Prostate gland (tissue), 2 donors: ENCODE measurements around the gene GRN. TPM values are rescaled to one million over a fixed set of nuclear protein-coding genes. Genes with fewer than 3 reads are reported as not detected.

Experiments used
- DNase-seq: peaks from one replicate; pipeline ENCODE4 v3.0.0-alpha.2; 2019; ENCODE audit warnings: low spot score
- H3K27ac ChIP-seq, 2 donors: fragments of 200-600 bp; sonication (generic); 2 replicates each; pipeline ENCODE4 v1.5.1; 2017 to 2019
- H3K27me3 ChIP-seq: fragments of 200-600 bp; sonication (generic); replicated peaks from 2 replicates; pipeline ENCODE4 v1.5.1; 2019; ENCODE audit not compliant: insufficient read depth
- H3K36me3 ChIP-seq, 2 donors: fragments of 200-600 bp; sonication (generic); 1 replicate in 1 of 2; 2 replicates in 1 of 2; pipeline versions ENCODE4 v1.5.1 to v1.8.1; 2017 to 2019
- H3K4me1 ChIP-seq: fragments of 200-600 bp; sonication (generic); replicated peaks from 2 replicates; pipeline ENCODE4 v1.5.1; 2019
- H3K4me3 ChIP-seq, 2 donors: fragments of 200-600 bp; sonication (generic); 2 replicates each; pipeline ENCODE4 v1.5.1; 2017 to 2019
- H3K9me3 ChIP-seq: fragments of 200-600 bp; sonication (generic); 2 replicates; pipeline ENCODE4 v1.5.1; 2017
- CTCF ChIP-seq, 4 experiments: fragments of 200-600 bp in 2 of 4; fragments of 450-650 bp in 2 of 4; sonication (generic) in 2 of 4; IDR thresholded peaks; 1 replicate in 3 of 4; 2 replicates in 1 of 4; pipeline ENCODE4 v1.5.1; 2016 to 2019; ENCODE audit warnings: antibody characterized with exemption in 4 of 4, mild to moderate bottlenecking in 2 of 4, moderate library complexity in 2 of 4
- POLR2A ChIP-seq: fragments of 450-650 bp; IDR thresholded peaks from one replicate; pipeline ENCODE4 v1.6.1; 2016; ENCODE audit warnings: antibody characterized with exemption, mild to moderate bottlenecking
- POLR2AphosphoS5 ChIP-seq: sonication (generic); formaldehyde crosslinking; IDR thresholded peaks from one replicate; pipeline ENCODE4 v1.6.1; 2017; ENCODE audit warnings: antibody characterized with exemption
- WGBS: methylation state at CpG from one replicate; pipeline ENCODE4 v1.1.5; 2018; 5-methylcytosine and 5-hydroxymethylcytosine counted together
- intact Hi-C: fragments of 100-400 bp; cut with DNase I; formaldehyde crosslinking; loops from one replicate; pipeline ENCODE4 v1.14.2; 2022
- total RNA-seq, 2 donors: library from RNA; depleted of rRNA; stranded (reverse); fragments of >200 nt; gene quantifications; one replicate each; pipeline ENCODE4 v1.1.0, GENCODE V29; 2016

GRN gene
- total RNA-seq, 2 donors from 2014 or later = 319 to 404 TPM

GRCh38 chr17:44320066-44320465 is 25.0 kb upstream of the GRN start:
- intact Hi-C loops = no loop called here
- Histone ChIP-seq H3K4me1 (peaks cover 6% of the 10 kb centered on the region), H3K27ac (no peak overlapping the region), H3K9me3 (no peaks in the 10 kb centered on the region), H3K4me3 (no peak overlapping the region), H3K27me3 (no peaks in the 10 kb centered on the region), H3K36me3 (peaks cover 8 to 21% of the 10 kb centered on the region in 2 donors)
- no peak for TF ChIP-seq POLR2AphosphoS5
- DNase-seq = no peak
- WGBS = 82% methylated on average over 18 of the region's 18 CpGs

- H3K27me3 ChIP-seq = no peaks in the 10 kb centered on the region
- peaks cover 6% of the 10 kb centered on the region for H3K4me1 ChIP-seq
- intact Hi-C loops = no loop called here
- WGBS = 91% methylated on average over 21 of the region's 21 CpGs
- no peak for DNase-seq
- no peaks in the 10 kb centered on the region for H3K9me3 ChIP-seq
- no peak overlapping the region for H3K4me3 ChIP-seq
- no peak for TF ChIP-seq POLR2AphosphoS5
- no peak for TF ChIP-seq CTCF (IDR thresholded peaks at IDR 0.05)
- no peak for TF ChIP-seq POLR2A
- peaks cover 8 to 21% of the 10 kb centered on the region in 2 donors for H3K36me3 ChIP-seq
- no peak overlapping the region for H3K27ac ChIP-seq
Measured at GRCh38 chr17:44321246-44322120, 23.6 kb upstream of the GRN start.

- intact Hi-C loops = no loop called here
- H3K4me3 ChIP-seq = no peak overlapping the region
- H3K9me3 ChIP-seq = no peaks in the 10 kb centered on the region
- DNase-seq = no peak
- H3K27ac ChIP-seq = no peak overlapping the region
- TF ChIP-seq CTCF (IDR thresholded peaks at IDR 0.05) (no peak), POLR2AphosphoS5 (no peak), POLR2A (no peak)
- H3K4me1 ChIP-seq = peaks cover 6% of the 10 kb centered on the region
- H3K27me3 ChIP-seq = no peaks in the 10 kb centered on the region
- peaks cover 8 to 21% of the 10 kb centered on the region in 2 donors for H3K36me3 ChIP-seq
- WGBS = 88% methylated on average over 11 of the region's 11 CpGs
Measured at GRCh38 chr17:44322236-44322895, 22.7 kb upstream of the GRN start.

GRCh38 chr17:44323359-44324091 is 21.6 kb upstream of the GRN start:
- Histone ChIP-seq H3K27ac (no peak overlapping the region), H3K9me3 (no peaks in the 10 kb centered on the region), H3K36me3 (peaks cover 8 to 21% of the 10 kb centered on the region in 2 donors), H3K4me3 (peak overlapping the region; percentile 98 to 99), H3K4me1 (peaks cover 6% of the 10 kb centered on the region), H3K27me3 (no peaks in the 10 kb centered on the region)
- TF ChIP-seq CTCF (IDR thresholded peaks at IDR 0.05) (no peak), POLR2A (no peak), POLR2AphosphoS5 (no peak)
- 67% methylated on average over 27 of the region's 27 CpGs for WGBS
- DNase-seq = no peak
- intact Hi-C loops = loop anchor here (2.0 kb wide), 1 partner anchor 21 kb away; the partner anchor contains the start of gene GRN

GRCh38 chr17:44324092-44324570 is 21.0 kb upstream of the GRN start:
- Histone ChIP-seq H3K9me3 (no peaks in the 10 kb centered on the region), H3K4me1 (peaks cover 6% of the 10 kb centered on the region), H3K27me3 (no peaks in the 10 kb centered on the region), H3K4me3 (peak overlapping the region; percentile 98 to 99), H3K27ac (peak overlapping the region; percentile 92 to 93), H3K36me3 (peaks cover 8 to 21% of the 10 kb centered on the region in 2 donors)
- DNase-seq = no peak
- under 1% methylated on average over 26 of the region's 38 CpGs for WGBS
- intact Hi-C loops = loop anchor here (2.0 kb wide), 1 partner anchor 21 kb away; the partner anchor contains the start of gene GRN
- TF ChIP-seq POLR2AphosphoS5 (no peak), CTCF (IDR thresholded peaks at IDR 0.05) (no peak), POLR2A (no peak)
